ENCODE data around the gene CYP19A1.

The CYP19A1 gene

DNA sequence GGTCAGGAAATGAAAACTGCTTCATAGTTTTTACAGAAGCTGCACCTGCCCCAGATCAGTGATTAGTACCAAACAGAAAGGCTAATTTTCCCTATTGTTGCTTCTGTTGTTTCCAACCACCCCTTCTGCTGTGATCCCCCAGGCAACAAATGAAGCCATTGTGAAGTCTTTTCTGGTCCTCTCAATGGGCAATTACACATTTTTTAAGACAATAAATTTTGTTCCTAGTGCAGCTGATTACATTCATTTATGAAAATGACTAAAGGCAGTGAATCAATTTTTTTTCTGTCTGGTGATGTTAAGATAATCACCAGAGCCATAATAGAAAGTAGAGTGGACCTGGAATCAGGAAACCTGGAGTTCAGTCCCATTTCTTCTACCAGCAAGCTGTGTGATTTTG lies 35.7 kb upstream of the CYP19A1 start:
- CTCF ChIA-PET = interaction anchor here (1.1 to 9.7 kb wide), 5 partner anchors 8 to 212 kb away, joined by 3 to 220 read pairs (median 5); no protein-coding TSS in a partner anchor
- TF ChIP-seq, protein P1, sequence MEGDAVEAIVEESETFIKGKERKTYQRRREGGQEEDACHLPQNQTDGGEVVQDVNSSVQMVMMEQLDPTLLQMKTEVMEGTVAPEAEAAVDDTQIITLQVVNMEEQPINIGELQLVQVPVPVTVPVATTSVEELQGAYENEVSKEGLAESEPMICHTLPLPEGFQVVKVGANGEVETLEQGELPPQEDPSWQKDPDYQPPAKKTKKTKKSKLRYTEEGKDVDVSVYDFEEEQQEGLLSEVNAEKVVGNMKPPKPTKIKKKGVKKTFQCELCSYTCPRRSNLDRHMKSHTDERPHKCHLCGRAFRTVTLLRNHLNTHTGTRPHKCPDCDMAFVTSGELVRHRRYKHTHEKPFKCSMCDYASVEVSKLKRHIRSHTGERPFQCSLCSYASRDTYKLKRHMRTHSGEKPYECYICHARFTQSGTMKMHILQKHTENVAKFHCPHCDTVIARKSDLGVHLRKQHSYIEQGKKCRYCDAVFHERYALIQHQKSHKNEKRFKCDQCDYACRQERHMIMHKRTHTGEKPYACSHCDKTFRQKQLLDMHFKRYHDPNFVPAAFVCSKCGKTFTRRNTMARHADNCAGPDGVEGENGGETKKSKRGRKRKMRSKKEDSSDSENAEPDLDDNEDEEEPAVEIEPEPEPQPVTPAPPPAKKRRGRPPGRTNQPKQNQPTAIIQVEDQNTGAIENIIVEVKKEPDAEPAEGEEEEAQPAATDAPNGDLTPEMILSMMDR (IDR thresholded peaks at IDR 0.05; ENCODE audit: insufficient read depth, low read length, missing control alignments) = no peak
- POLR2A ChIA-PET = no interaction called here
- H3K4me3 ChIP-seq (ENCODE audit: low read depth, low read length) = no peak overlapping the region
- DNase-seq (ENCODE audit: low read depth, low spot score) = no peak

- CTCF ChIA-PET = interaction anchor here (0.7 to 8.6 kb wide), 3 partner anchors 10 to 208 kb away, joined by 3 to 70 read pairs (median 6); no protein-coding TSS in a partner anchor
- H3K4me3 ChIP-seq (ENCODE audit: low read depth, low read length) = no peak overlapping the region
- no peak for DNase-seq (ENCODE audit: low read depth, low spot score)
- POLR2A ChIA-PET = no interaction called here
- TF ChIP-seq, protein P1 (IDR thresholded peaks at IDR 0.05; ENCODE audit: insufficient read depth, low read length, missing control alignments) = no peak
Measured at GRCh38 chr15:51371266-51371665, 32.9 kb upstream of the CYP19A1 start.

DNA sequence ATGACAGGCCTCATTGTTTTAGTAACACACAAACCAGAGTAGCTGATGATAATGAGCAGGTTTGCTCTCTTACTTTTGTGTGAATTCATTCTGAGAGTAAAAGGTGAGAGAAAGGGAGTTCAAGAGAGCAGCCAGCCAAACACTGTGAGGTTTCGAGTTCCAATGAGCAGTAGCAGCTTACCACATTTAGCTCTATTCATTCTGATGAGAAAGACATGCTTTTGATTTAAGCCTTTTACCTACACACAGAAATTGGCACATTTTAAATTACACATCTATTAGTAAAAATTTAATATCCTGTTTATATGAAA lies 31.0 kb upstream of the CYP19A1 start:
- CTCF ChIA-PET = interaction anchor here (0.6 to 8.6 kb wide), 7 partner anchors 8 to 206 kb away, joined by 3 to 70 read pairs (median 10); no protein-coding TSS in a partner anchor
- POLR2A ChIA-PET = no interaction called here

GRCh38 chr15:51368751-51369450 lies 30.5 kb upstream of the CYP19A1 start:
- POLR2A ChIA-PET = no interaction called here
- CTCF ChIA-PET = interaction anchor here (0.6 to 8.6 kb wide), 7 partner anchors 9 to 206 kb away, joined by 3 to 70 read pairs (median 10); no protein-coding TSS in a partner anchor
- peak; percentile 31 for DNase-seq (ENCODE audit: low read depth, low spot score)

More for the DNA sequence above, 31.0 kb upstream of the CYP19A1 start:
- no peak overlapping the region for H3K4me3 ChIP-seq (ENCODE audit: low read depth, low read length)
- TF ChIP-seq, protein P1 (IDR thresholded peaks at IDR 0.05; ENCODE audit: insufficient read depth, low read length, missing control alignments) = no peak
- no peak for DNase-seq (ENCODE audit: low read depth, low spot score)

DNA sequence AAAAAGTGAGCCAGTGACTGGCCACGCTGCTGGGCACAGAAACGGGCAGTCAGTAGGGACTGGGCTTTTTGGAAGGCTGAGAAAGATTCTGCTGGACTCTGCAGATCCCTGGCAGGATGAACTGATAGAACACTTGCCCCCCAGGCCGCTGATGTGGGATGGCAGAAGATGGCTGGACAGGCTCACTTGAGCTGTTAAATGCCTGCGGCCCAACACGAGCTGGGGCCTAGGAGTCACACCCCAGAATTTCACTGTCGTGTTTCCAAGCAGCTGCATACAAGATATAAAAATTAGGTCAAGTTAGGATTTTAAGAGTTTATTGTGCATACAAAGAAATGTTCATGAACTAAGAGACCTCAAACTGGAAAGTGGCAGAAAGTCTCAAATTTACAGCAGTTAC lies 29.9 kb upstream of the CYP19A1 start:
- ChIA-PET POLR2A (no interaction called here), CTCF (interaction anchor here (2.3 to 8.6 kb wide), 4 partner anchors 10 to 205 kb away, joined by 7 to 70 read pairs (median 14); no protein-coding TSS in a partner anchor)
- no peak for DNase-seq (ENCODE audit: low read depth, low spot score)
- TF ChIP-seq, protein P1 (IDR thresholded peaks at IDR 0.05; ENCODE audit: insufficient read depth, low read length, missing control alignments) = no peak
- H3K4me3 ChIP-seq (ENCODE audit: low read depth, low read length) = no peak overlapping the region

More at GRCh38 chr15:51368751-51369450, 30.5 kb upstream of the CYP19A1 start:
- TF ChIP-seq, protein P1 (IDR thresholded peaks at IDR 0.05; ENCODE audit: insufficient read depth, low read length, missing control alignments) = no peak
- H3K4me3 ChIP-seq (ENCODE audit: low read depth, low read length) = no peak overlapping the region

DNA sequence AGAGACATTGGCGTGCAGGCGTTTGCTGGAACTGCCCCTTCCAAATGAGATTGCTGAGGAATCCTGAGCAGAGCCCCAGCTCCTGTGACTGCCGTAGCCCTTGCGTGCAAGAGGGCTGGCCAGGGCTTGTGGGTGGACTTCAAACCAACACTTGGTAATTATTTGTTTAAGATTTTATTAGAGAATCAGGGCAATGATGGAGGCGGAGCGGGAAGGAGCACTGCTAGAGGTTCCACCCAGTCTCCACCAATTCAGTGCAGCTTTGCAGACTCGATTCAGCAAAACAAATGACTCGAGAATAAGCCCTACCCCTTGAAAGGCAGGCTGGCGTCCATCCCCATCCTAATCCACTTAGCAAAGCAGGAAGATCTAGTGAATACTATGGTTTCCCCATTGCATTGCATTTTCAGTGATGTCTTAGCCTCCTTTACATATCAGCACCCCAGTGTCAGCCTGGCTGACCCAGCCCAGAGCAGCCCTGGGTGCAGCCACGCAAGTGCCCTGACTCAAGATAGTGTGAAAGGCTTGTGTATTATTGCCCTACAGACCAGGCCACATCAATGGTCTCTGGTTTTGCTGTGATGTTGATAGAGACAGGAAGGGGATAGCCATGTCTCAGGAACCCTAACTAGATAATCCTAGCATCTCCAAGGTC lies 29.1 kb upstream of the CYP19A1 start:
- no peak overlapping the region for H3K4me3 ChIP-seq (ENCODE audit: low read depth, low read length)
- TF ChIP-seq, protein P1 (IDR thresholded peaks at IDR 0.05; ENCODE audit: insufficient read depth, low read length, missing control alignments) = no peak
- ChIA-PET POLR2A (no interaction called here), CTCF (interaction anchor here (2.4 to 8.6 kb wide), 2 partner anchors 10 to 14 kb away, joined by 17 to 70 read pairs; no protein-coding TSS in a partner anchor)
- no peak for DNase-seq (ENCODE audit: low read depth, low spot score)
